Islet precursor cell (in vitro differentiated cells): ENCODE results near the gene RRP36.

Source experiments
- DNase-seq: peaks from one replicate; pipeline ENCODE4 v3.0.0-alpha.2; 2018

Gene RRP36

GRCh38 chr6:43074847-43075669 is 53.6 kb downstream of the RRP36 start:
- no peak for DNase-seq

- DNase-seq: peak; percentile 94
These were observed 54.4 kb downstream of the RRP36 start, which contains the start of gene PTK7 for GRCh38 chr6:43075670-43076463. Gene PTK7 (plus strand): TSS chr6:43076314. CDS start chr6:43076489, 175 bp downstream.

- DNase-seq: peak; percentile 82
These were observed 55.3 kb downstream of the RRP36 start for GRCh38 chr6:43076464-43077332.

GRCh38 chr6:43077333-43077809 is 55.9 kb downstream of the RRP36 start:
- no peak for DNase-seq

- peak; percentile 65 for DNase-seq
These were observed 56.6 kb downstream of the RRP36 start for GRCh38 chr6:43077981-43078511.

GRCh38 chr6:43078691-43079090 is 57.3 kb downstream of the RRP36 start:
- no peak for DNase-seq
